Activated effector memory CD4-positive, alpha-beta T cell treated with Interleukin-2 at 50 U/mL for 16 hours (primary cell): ENCODE data around the gene CBX8.

Experiments
- DNase-seq: peaks from one replicate; pipeline ENCODE4 v3.0.0-alpha.2; 2020

The CBX8 gene

DNA sequence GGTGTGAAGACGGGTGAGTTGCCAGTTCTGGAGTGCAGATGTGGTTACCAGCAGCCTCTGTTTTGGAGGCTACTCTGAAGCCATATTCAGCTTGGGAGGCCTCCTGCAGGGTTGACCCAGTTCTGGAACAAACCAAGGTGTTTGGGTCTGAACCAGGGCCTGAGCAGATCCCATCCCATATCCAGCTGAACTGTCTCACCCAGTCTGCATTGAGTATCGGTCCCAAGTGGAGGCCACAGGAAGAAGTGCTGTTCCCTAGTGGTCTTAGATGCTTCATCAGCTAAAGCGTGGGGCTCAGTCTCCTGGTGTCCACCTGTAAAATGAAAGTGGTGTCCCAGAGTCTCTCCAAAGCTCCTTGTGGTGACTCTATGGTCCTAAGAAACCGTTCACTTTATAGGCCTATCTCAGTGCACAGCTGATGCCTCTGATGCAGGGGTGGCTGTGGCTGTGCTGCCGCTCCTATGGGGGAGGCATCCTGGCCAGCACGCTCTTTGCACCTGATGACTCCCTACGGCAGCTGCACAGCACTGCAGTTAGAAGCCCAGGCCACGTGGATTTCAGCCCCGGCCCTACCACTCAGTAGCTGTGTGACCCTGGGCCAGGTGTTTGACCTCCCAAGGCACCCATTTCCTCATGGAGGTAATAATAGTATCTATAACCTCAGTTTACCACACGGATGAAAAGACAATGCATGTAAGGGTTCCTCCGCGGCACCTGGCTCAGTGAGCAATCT, 21.3 kb upstream of the CBX8 start:
- DNase-seq, result no peak

DNA sequence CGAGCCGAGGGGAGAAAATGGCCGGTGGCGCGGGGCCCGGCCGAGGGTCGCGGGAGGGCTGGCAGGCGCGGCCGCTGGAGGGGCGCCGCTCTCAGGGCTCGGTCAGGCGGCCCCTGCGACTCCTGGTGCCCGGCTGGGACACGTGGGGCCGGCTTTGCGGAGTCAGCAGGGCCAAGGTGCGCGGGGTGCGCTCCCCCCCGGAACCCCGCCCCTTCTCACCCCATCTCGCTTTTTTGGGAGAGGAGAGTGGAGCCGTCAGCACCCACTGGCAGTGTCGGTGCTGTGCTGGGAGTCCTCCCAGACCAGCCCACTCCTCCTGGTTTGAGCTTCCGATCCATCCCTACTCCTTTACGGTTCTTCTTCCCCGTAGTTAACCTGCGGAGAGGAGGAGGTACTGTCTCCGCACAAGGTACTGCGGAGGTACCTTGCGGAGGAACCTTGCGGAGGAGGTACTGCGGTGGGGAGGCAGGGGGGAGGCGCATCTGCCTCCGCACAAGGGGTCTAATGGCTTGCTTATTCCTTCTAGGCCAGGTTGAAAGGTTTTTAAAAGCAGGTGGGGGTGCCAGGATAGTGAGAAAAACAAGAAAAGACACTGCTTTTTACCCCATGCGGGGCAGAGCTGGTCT, 19.1 kb upstream of the CBX8 start:
- no peak for DNase-seq

DNA sequence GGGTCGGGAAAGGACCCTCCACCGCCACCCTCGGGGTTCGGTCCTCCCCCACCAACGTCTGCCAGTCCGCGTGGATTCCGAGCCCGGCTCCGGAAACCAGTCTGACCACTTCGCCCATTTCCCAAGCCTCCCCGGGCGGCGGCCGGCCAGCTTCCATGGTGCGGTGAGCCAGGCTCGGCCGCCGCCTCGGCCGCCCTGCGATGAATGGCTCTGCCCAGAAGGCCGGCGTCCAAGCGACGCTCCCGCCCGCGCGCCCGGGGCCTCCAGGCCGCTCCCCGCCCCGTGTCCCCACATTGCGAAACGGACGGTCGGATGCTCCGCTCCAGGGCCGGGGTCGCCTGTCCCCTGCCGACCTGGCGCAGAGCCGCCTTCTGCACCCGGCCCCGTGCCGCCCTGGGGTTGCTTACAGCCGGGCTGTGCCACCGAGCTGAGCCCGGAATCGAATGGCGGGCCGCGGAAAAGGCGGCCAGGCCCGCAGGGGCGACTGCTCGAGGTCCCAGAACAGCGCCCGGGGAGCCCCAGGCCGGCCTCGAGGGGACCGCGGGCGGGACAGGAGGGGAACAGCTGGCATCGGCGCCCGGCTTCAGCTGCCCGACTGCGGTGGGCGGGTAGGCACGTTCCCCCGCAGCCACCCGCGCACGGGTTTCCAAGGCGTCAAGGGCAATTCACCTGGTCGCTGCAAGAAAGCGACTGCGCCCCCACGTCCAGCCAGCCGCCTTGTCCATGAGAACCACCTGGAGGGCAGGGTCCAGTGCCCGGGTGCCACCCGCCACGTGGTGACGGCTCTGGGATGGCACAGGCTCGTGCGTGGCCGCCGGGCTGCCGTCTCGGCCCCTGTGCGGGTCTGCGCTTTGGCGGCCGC, 18.3 kb upstream of the CBX8 start:
- no peak for DNase-seq

DNA sequence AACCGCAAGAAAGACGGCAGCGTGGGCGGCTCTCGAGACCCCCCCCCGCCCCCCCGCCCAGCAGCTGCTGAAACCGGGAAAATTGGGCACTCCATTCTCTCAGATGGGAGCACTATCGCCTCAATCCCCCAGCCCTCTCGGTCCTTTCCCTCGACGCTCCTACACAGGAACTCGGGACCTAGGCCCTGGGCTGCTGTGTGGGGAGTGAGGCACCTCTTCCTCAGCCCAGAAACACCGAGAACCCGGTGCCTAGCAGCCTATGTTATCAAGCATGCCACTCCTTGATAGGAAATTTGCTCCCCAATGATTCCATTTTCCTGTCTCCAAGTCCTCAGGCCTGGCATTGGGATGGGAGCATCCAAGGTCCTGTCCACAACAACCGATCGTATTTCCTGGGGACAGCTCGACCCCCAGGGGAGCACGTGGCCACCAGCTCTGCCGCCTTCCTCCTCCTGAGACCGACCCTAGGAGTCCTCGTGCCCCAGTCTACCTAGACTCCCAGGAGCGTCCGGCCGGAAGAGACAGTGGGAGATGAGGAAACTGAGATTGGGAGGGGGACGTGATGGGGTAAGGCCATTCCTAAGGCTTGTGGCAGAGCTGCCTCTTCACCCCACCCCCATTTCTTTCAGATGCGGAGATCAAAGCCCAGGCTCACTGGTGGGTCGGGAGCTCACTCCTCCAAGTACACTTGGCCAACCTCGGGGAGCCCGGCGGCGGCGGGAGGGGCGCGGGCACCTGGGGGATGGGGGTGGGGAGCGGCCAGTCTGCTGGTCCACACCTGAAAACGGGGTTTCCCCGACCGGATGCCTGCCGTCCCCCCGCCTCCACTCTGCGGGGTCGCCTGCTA, 17.5 kb upstream of the CBX8 start:
- DNase-seq, result no peak

DNA sequence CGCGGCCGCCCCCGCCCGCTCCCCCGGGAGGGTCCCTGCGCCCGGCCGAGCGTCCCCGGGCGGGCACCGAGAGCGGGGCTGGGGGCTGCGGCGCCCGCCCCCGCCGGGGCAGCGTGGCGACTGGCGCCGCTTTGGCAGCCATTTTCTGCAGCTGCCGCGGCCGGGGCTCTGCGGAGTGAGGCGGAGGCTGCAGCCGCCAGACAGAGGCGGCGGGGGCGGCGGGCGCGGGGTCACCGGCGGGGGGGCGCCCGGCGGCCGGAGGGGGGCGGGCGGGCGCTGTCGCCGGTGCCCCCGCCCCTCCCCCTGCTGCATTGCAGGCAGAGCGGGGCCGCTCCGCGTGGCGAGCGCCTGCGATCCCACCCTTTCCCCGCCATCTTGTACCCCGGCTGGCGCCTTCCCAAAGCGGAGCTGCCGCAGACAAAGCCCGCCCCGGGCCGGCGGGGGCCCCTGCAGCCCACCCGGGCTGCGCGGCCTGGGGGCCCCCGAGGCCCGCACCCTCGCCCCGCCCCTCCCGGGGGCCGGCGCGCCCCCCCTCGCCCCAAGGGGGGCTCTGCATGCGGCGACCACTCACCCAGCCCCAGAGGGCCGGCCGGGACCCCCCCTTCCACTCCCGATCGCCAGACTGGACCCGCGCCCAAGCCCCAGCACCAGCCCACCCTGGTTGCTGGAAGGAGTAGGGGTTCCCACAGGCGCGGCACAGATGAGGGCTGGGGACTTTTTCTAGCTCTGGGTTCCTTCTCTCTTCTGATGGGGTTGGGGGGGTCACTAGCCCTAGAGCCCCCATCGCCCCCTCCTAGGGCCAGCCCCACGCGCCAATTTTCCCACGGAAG, 16.6 kb upstream of the CBX8 start:
- DNase-seq, result no peak

DNA sequence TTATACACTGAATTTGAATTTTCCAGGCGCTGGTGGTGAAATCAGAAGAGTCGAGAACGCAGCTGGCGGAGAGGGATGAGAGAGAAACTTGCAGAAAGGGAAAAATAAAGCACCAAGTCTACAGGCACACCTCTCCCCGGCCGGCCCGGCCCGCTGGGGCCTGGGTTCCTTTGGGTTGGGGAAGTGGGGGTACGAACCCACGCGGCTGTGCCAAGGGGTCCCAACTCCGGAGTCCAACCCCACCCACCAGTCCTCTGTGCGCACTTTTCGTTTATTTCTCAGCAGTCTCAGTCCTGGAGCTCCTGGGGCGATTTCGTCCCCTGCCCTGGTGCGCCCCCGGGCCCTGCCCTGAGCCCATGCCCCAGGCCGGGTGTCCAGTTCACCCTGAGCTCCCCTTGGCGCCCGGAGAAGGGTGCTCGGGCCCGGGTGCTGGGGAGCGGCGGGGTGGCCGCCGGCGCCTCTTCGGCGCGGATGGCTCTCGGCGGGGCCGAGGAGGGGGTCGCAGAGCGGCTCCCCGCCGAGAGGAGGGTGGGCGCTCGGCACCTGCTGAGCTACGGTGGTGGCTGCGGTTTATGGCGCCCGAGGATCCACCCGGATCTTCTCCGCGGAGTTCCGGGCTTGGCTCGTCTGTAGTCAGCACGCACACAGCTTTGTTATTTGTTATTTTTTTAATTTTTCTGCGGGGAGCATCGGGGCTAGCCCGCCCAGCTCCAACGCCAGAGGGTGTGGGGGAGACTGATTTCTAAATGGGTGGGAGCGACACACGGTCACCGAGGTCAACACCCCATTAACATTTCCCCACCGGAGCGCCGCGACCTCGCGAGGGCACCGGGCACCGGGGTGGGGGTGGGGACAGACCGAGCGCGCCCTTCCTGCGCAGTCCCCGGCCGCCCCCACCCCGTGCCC, 15.7 kb upstream of the CBX8 start:
- no peak for DNase-seq

DNA sequence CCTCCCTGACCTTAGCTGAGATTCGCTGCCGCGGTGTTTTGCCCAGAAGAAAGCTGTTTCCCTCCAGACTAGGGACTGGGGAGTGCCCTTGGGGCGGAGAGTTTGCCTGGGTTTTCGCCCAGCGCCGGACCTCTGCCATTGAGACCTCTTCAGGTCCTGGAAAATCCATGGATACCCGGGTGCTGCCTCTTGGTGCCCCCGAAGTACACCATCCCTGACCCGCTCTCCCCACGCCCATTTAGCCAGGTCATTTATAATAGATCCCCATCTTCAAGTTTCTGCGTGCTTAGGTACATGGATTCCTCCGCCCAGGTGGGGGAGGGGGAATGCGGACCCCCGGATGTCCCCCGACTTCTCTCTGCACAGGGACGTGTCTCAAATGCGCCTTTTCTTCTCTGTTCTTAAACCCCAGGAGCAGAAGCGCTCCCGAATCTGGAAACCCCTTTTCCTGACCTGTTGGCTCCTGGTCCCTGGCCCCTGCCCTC, 15.0 kb upstream of the CBX8 start:
- DNase-seq, result no peak

DNA sequence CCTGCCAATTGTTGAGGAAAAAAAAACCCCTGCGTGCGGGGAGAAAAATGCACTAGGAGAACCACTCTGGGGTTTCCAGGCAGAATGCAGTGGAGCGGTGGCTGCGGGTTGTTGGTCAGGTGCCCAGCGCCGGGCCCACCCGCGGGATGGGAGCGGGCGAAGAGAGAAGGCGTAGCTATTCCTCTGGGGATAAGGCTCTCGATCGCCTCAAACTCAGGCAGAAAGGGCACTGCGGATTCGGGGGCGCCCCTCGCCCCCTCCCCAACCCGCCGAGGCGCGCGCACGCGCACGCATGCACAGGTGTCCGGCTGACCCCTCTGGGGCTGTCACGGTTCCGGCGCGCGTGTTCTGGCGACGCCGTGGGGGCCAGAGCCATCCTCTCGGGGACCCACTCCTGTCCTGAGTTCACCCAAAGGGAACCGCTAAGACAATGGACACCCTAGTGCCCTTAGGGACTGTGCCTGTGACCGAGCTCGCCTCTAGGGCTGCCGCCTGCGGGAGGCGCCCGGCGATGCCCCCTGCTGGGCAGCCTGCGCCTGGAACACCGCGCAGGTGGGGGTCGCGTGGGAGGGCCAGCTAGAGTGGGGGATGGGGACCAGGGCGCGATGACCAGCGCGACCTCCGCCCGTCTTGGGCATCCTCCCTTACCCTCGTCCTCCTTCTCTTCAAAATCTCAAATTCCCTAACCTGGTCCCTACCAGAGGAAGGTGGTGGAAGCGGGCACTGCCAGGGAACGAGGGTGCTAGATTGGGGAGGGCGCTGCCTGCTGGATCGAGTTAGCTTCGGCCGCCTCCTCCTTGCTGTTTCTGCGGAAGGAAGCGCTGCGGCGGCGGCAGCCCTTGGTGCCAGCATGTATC, 14.4 kb upstream of the CBX8 start:
- no peak for DNase-seq

DNA sequence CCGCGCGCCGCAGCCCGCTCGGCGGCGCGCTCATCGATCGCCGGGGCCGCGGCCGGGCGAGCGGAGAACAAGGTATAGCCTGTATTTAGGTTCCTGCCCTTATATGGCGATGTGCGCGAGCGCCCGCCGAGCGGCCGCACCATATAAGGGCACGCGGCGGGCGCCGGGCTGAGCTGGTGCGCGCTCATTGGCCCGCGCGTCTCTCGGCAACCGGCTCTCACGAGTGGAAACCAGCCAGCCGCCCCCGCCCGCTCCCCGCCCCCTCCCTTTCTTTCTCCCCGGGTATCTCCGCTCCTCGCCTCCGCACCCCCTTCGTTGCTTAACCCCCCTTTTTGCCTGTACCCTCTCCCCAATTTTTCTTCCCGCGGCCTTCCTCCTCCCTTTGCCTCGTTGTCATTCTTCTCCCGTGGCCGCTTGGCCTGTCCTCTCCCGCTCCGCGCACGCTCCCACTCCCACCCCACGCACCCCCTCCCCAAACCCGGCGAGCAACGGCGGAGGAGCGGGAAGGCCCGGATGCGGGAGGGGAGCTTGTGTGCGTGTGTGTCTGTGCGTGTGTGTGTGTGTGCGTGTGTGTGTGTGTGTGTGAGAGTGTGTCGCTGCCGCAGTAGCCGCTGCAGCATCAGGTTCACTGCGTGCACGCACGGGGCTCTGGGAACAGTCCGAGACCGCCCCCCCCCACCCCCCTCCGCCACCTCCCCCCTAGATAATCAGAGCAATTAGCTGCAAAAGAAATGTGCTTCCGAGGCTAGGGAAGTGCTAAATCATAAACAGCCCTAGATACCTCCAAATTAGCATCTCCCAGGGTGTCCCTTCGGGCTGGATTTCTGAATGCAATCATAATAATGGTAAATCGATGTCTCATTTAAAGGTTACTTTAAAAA, 13.5 kb upstream of the CBX8 start:
- peak; percentile 61 for DNase-seq

DNA sequence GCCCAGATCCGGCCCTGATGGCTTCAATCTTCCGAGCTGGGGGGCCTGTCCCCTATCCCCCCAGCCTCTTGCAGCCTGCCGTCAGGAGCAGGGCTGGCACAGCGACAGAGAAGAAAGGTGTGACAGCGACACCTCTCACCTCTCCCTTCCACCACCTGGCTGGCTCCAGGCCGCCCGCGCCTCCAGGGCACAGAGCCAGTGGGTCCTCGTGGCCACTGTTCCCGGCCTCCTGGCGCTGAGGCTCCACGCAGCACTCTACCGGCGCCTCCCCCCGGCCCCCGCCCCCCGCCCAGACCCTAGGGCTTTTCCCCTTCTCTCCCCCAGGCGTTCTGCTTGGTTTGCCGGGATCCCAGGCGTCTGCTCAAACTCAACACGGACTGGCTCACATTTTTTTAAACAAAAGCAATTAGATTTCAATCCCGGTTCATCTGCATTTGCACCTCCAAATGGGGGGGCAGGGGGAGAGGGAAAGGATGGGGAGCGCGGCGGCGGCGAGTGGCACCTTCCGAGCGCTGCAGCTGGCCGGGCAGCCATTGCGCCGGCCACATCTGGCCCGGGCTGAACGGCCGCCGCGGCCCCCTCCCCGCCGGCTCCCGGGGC, 12.8 kb upstream of the CBX8 start:
- DNase-seq, result no peak

DNA sequence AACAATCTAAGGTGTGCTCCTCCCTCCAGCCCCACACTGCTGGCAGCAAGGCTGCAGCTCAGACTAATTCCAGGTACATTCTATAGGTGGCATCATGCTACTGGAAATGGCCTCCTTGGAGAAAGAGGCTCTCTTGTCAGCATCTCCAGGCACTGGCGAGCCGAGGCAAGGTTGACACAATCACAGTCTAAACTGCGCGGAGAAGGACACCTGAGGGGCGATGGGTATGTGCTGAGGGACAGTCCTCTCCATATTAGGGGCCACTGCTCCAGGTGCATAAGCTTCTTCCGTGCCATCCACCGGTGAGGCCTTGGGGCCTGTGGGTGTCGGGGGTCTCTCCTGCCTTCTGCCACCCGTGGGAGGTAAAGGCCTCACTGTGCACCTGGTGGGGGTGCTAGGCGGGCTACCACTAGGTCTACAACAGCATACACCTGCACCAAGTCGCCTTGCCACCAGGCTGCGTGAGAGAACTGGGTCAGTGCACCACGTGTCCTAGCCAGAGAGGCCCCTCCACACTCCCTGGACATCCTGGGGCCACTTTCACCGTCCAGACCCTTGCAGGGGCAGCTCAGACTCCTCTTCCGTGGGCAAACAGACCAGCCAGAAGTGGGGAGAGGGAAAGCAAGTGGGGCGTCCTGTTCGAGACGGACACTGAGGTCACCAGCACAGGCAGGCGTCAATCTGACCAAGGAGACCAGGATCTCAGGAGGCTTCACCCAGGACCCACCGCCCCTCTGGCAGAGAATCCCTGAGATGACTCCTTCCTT, 12.1 kb upstream of the CBX8 start:
- no peak for DNase-seq

DNA sequence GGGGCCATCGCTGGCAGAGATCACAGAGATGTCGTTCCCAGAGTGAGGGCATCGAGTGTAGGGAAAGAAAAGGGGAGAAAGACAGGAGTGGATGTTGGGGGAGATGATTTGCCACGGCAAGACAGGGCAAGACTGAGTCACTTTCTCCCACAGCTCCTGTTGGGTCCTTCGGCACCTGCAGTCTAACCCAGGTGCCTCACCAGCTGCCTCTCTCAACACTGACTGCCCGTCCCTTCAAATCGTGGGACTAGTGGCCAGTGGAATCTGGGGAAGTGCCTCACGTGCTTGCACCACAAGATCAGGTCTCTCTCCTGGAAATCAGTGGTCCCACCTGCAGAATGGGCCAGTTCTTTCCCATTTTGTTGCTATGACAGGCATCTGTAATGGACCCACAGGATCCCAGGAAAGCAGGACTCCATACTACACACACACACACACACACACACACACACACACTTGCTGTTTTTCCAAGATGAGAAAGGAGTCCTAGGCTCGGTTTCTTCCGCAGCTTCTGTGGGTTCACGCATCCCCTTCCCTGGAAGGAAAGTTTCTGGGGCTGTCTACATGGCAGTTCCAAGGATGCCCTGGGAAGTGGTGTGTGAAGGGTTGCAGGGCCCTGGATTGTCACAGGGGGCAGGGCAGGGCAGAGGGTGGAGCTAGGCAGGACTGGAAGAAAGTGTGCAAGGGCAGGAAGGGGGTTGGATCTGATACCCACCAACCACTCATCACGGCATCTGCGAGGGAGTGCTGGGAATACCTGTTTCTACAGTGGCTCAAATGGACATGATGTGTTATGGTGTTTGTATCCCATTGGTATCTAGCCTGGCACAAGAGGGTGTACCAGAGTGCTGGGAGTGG, 10.2 kb upstream of the CBX8 start:
- no peak for DNase-seq

DNA sequence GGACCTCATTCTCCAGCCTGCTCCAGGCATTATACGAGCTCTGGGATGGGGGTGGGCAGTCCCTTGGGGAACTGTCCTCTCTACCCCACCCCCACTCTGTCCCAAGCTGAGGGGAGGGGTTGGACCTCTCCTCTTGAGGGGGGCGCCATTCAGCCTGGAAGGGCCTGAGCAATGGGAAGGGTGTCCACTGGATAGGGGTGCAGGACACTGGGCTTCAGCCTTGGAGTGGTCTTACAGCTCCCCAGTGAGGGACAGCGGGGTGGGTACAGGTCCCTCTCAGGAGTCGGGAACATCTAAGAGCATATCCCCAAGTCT, 9.5 kb upstream of the CBX8 start:
- no peak for DNase-seq

DNA sequence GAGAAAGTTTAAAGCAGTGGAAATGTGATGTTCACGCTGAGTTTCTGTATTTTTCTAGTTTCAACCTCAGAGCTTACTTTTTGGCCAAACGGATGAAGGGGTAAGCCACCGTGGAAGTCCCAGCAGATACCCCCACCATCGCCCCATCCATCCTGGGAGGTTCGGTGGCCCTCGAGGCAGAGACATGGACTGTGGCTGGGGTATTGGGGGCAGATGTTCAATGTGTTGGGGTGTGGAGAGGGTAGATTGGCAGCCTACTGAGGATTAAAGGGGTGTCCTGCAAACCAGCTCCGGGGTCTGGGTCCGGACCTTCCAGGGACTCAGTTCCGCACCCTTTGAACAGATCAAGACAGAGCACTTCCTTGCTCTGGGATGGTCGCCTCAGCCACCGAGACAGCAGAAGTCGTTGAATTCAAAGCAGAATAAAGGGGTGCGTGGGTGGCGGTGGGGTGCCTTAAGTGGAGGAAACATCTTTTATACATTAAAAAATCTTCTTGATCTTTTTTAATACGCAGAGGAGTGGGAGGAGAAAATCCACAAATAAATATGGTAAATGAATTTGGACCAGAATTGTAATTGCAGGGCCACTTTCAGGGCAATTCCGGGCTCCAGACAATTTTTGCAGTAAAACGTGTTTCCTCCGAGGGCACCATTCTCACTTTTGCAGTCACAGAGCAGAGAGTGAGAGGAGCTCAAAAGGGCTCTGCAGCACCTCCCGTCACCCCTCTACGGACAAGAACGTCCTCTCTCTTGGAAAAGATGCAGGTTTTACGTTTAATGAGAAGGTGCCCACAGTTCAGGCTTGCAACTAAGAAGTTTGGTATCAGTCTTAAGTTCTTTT, 8.2 kb upstream of the CBX8 start:
- no peak for DNase-seq

DNA sequence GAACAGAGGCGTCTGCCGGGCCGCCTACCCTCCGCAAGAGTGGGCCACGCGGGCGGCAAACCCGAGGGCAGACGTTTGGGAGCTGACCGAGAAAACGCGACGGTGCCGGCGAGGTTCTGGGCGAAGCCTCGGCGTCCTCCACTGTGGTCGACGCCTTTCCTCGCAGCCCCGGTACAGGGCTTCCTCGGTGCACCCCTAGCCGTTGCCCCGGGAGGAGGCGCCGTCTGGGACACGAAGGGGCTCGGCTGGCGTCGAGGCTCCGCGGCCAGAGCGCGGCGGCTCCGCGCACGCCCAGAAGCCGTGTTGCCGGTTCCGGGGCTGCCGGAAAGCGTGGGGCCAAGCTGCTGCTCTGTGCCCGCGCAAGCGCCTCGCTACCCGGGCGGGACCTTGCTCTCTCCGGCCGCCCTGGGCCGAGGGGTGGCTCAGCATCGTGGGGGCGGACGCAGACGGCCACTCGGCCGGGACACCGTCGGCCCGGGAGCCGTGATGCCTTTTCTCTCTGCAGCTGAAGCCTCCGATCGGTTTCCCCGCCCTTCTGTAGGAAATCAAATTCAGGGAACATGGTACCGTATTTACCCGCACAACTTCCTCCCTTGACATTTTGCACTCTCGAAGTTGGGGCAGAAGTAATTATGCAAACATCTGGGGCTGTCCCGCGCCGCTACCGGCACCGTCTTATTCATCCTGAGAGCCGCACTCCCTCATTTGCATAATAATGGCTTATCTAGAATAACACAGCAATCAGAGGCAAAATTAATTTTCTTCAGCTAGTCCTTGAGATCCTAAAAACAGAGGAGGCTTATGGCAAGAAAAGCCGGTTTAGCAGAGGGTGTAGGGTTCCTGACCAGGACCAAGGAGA, 7.3 kb upstream of the CBX8 start:
- DNase-seq, result no peak
